K562 (cell line): Measurements from ENCODE around the gene EGF. TPM values are rescaled to one million over a fixed set of nuclear protein-coding genes. Genes with fewer than 3 reads are reported as not detected.

Experiments
- EZH2 ChIP-seq: IDR thresholded peaks from 2 replicates; pipeline ENCODE4 v1.6.1; 2012; ENCODE audit warnings: low read depth, mild to moderate bottlenecking, inconsistent platforms, low read length, borderline replicate concordance
- MED1 ChIP-seq: sonication (generic); formaldehyde crosslinking; IDR thresholded peaks from 2 replicates; pipeline ENCODE4 v1.8.1; 2023; ENCODE audit warnings: missing genetic modification reagents, borderline replicate concordance
- polyA plus RNA-seq, 8 experiments: library from polyadenylated mRNA; depleted of rRNA in 4 of 8; stranded (reverse) in 5 of 8; unstranded in 3 of 8; fragments of >200 nt; fragmentation: Nextera tagmentation in 2 of 8; fragmentation: Illumina TruSeq in 1 of 8; extraction: Ambion mirVana in 2 of 8; extraction: Trizol in 1 of 8; gene quantifications; 2 replicates each; pipeline versions ENCODE4 v1.2.1 to v1.2.3, GENCODE V29; 2011 to 2014; ENCODE audit warnings: inconsistent platforms in 1 of 8, missing spikeins in 1 of 8
- total RNA-seq, 7 experiments: library from RNA; depleted of rRNA in 6 of 7; stranded (reverse); fragments of >200 nt in 6 of 7; fragmentation: Illumina TruSeq in 2 of 7; extraction: Trizol in 2 of 7; gene quantifications; 2 replicates each; pipeline versions ENCODE4 v1.2.1 to v1.2.3, GENCODE V29; 2011 to 2021; ENCODE audit warnings: low replicate concordance in 1 of 7
- TF ChIP-seq, protein P1 (sequence below), 2 experiments: IDR thresholded peaks; 2 replicates each; pipeline ENCODE4 v1.6.1; 2011; ENCODE audit warnings: borderline replicate concordance in 1 of 2, control low read depth in 1 of 2, low read depth in 1 of 2, low read length in 1 of 2, mild to moderate bottlenecking in 1 of 2, mixed read lengths in 1 of 2, moderate library complexity in 1 of 2; ENCODE audit not compliant: insufficient read depth in 1 of 2, insufficient read length in 1 of 2, poor library complexity in 1 of 2, severe bottlenecking in 1 of 2; ENCODE audit errors: extremely low read depth in 1 of 2
- TF ChIP-seq, protein P2 (sequence below): fragments of 200-800 bp; sonication (Bioruptor generic); IDR thresholded peaks from 2 replicates; pipeline ENCODE4 v1.6.1; 2017; ENCODE audit warnings: missing genetic modification characterization, missing compliant biosample characterization
- TF ChIP-seq, protein P3 (sequence below), 2 experiments: fragments of 150-350 bp in 1 of 2; IDR thresholded peaks; 2 replicates each; pipeline ENCODE4 v1.6.1; 2012 to 2016; ENCODE audit warnings: low read depth in 2 of 2, low read length in 2 of 2, mild to moderate bottlenecking in 1 of 2, moderate library complexity in 1 of 2
- TF ChIP-seq, protein P4 (sequence below): fragments of 250-450 bp; sonication (Bioruptor Pico); IDR thresholded peaks from 2 replicates; pipeline ENCODE4 v1.9.0; 2021; ENCODE audit warnings: mild to moderate bottlenecking

The EGF gene
- total and polyA plus RNA-seq, 9 of the 15 experiments (the other 6 are each of a cell fraction or from before 2014, with no cell fraction given): 0.32 to 3.1 (median 1.3) TPM

DNA sequence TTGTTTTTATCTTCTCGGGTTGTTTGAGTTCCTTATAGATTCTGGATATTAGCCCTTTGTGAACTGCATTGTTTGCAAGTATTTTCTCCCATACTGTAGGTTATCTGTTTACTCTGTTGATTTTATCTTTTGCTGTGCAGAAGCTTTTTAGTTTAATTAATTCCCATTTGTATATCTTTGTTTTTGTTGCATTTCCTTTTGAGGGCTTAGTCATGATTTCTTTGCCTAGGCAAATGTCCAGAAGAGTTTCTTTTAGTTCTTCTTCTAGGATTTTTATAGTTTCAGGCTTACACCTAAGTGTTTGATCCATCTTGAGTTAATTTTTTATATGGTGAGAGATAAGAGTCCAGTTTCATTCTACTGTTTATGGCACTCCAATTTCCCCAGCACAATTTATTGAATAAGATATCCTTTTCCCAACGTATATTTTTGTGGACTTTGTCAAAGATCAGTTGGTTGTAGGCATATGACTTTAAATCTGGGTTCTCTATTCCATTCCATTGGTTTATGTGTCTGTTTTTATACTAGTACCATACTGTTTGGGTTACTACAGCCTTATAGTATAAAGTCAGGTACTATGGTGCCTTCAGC is 54.3 kb downstream of the EGF start (continued):
- TF ChIP-seq, protein P1, sequence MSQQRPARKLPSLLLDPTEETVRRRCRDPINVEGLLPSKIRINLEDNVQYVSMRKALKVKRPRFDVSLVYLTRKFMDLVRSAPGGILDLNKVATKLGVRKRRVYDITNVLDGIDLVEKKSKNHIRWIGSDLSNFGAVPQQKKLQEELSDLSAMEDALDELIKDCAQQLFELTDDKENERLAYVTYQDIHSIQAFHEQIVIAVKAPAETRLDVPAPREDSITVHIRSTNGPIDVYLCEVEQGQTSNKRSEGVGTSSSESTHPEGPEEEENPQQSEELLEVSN (IDR thresholded peaks at IDR 0.05; ENCODE audit: borderline replicate concordance in 1 of 2, extremely low read depth in 1 of 2, insufficient read depth in 1 of 2, insufficient read length in 1 of 2, low read depth in 1 of 2, low read length in 1 of 2, poor library complexity in 1 of 2, severe bottlenecking in 1 of 2): no peak
- TF ChIP-seq, protein P2, sequence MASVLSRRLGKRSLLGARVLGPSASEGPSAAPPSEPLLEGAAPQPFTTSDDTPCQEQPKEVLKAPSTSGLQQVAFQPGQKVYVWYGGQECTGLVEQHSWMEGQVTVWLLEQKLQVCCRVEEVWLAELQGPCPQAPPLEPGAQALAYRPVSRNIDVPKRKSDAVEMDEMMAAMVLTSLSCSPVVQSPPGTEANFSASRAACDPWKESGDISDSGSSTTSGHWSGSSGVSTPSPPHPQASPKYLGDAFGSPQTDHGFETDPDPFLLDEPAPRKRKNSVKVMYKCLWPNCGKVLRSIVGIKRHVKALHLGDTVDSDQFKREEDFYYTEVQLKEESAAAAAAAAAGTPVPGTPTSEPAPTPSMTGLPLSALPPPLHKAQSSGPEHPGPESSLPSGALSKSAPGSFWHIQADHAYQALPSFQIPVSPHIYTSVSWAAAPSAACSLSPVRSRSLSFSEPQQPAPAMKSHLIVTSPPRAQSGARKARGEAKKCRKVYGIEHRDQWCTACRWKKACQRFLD (CRISPR knock-in tag): no peak
- TF ChIP-seq, protein P3, sequence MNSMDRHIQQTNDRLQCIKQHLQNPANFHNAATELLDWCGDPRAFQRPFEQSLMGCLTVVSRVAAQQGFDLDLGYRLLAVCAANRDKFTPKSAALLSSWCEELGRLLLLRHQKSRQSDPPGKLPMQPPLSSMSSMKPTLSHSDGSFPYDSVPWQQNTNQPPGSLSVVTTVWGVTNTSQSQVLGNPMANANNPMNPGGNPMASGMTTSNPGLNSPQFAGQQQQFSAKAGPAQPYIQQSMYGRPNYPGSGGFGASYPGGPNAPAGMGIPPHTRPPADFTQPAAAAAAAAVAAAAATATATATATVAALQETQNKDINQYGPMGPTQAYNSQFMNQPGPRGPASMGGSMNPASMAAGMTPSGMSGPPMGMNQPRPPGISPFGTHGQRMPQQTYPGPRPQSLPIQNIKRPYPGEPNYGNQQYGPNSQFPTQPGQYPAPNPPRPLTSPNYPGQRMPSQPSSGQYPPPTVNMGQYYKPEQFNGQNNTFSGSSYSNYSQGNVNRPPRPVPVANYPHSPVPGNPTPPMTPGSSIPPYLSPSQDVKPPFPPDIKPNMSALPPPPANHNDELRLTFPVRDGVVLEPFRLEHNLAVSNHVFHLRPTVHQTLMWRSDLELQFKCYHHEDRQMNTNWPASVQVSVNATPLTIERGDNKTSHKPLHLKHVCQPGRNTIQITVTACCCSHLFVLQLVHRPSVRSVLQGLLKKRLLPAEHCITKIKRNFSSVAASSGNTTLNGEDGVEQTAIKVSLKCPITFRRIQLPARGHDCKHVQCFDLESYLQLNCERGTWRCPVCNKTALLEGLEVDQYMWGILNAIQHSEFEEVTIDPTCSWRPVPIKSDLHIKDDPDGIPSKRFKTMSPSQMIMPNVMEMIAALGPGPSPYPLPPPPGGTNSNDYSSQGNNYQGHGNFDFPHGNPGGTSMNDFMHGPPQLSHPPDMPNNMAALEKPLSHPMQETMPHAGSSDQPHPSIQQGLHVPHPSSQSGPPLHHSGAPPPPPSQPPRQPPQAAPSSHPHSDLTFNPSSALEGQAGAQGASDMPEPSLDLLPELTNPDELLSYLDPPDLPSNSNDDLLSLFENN (IDR thresholded peaks at IDR 0.05; ENCODE audit: low read depth in 2 of 2, low read length in 2 of 2): no peak
- TF ChIP-seq MED1 (CRISPR knock-in tag): no peak
- TF ChIP-seq EZH2: no peak
- TF ChIP-seq, protein P4, sequence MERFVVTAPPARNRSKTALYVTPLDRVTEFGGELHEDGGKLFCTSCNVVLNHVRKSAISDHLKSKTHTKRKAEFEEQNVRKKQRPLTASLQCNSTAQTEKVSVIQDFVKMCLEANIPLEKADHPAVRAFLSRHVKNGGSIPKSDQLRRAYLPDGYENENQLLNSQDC: no peak
